Body of pancreas (tissue), 4 donors: Measurements from ENCODE around the gene SUCLG1. TPM values are rescaled to one million over a fixed set of nuclear protein-coding genes. Genes with fewer than 3 reads are reported as not detected.

Experiments used
- ATAC-seq: fragments of 150-250 bp; one replicate; pipeline ENCODE4 v1.9.1; 2016
- DNase-seq, 4 donors: peaks; one replicate each; pipeline ENCODE4 v3.0.0-alpha.2; 2019
- H3K27ac ChIP-seq, 4 donors: fragments of 200-600 bp; sonication (generic); 1 replicate in 3 of 4; 2 replicates in 1 of 4; pipeline versions ENCODE4 v1.5.1 to v1.6.1; 2016 to 2019; ENCODE audit warnings: mild to moderate bottlenecking in 1 of 4, mixed read lengths in 1 of 4, moderate library complexity in 1 of 4
- H3K27me3 ChIP-seq, 2 donors: fragments of 200-600 bp; sonication (generic); one replicate each; pipeline ENCODE4 v1.6.0; 2016; ENCODE audit warnings: mild to moderate bottlenecking in 1 of 2
- H3K36me3 ChIP-seq, 2 donors: fragments of 200-600 bp; sonication (generic); replicated peaks in 1 of 2; 2 replicates each; pipeline ENCODE4 v1.5.1; 2016; ENCODE audit warnings: low read depth in 2 of 2; ENCODE audit not compliant: insufficient read depth in 1 of 2
- H3K4me1 ChIP-seq: fragments of 200-600 bp; sonication (generic); one replicate; pipeline ENCODE4 v1.6.0; 2016
- H3K4me3 ChIP-seq, 2 donors: fragments of 200-600 bp; sonication (generic); 1 replicate in 1 of 2; 2 replicates in 1 of 2; pipeline ENCODE4 v1.5.1; 2016 to 2019
- H3K9me3 ChIP-seq, 3 donors: fragments of 200-600 bp; sonication (generic); 1 replicate in 2 of 3; 2 replicates in 1 of 3; pipeline ENCODE4 v1.5.1; 2016
- POLR2A ChIP-seq, 3 donors: fragments of 450-650 bp; IDR thresholded peaks; one replicate each; pipeline ENCODE4 v1.6.1; 2016; ENCODE audit warnings: antibody characterized with exemption in 3 of 3, mild to moderate bottlenecking in 2 of 3
- WGBS, 2 donors: methylation state at CpG; one replicate each; pipeline ENCODE4 v1.1.5; 2017; 5-methylcytosine and 5-hydroxymethylcytosine counted together
- intact Hi-C: fragments of 100-400 bp; cut with DNase I; formaldehyde crosslinking; loops from one replicate; pipeline ENCODE4 v1.15.1; 2023
- total RNA-seq, 2 donors: library from RNA; depleted of rRNA; stranded (reverse); fragments of >200 nt; gene quantifications; one replicate each; pipeline ENCODE4 v1.1.0, GENCODE V29; 2016
- TF ChIP-seq, protein P1 (sequence below), 7 experiments: fragments of 450-650 bp in 4 of 7; fragments of 200-600 bp in 3 of 7; sonication (generic) in 3 of 7; IDR thresholded peaks; one replicate each; pipeline ENCODE4 v1.5.1; 2016 to 2019; ENCODE audit warnings: antibody characterized with exemption in 7 of 7

Gene SUCLG1
- total RNA-seq, 2 donors from 2014 or later = 51.1 to 89.2 TPM

DNA sequence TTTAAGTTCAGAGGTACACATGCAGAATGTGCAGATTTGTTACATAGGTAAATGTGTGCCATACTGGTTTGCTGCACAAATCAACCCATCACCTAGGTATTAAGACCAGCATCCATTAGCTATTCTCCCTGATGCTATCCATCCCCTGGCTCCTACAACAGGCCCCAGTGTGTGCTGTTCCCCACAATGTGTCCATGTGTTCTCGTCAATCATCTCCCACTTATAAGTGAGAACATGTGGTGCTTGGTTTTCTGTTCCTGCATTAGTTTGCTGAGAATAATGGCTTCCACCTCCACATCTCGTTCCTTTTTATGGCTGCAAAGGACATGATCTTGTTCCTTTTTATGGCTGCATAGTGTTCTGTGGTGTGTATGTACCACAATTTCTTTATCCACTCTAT, 75.8 kb downstream of the SUCLG1 start:
- H3K9me3 ChIP-seq = no peaks in the 10 kb centered on the region
- no peak for ATAC-seq

DNA sequence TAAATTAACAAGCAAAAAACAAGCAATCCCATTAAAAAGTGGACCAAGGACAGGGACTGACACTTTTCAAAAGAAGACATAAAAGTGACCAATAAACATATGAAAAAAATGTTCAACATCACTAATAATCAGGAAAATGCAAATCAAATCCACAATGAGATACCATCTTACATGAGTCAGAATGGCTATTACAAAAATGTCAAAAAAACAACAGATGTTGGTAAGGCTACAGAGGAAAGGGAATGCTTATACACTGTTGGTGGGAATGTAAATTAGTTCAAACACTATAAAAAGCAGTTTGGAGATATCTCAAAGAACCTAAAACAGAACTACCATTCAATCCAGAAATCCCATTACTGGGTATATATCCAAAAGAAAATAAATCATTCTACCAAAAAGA, 78.2 kb downstream of the SUCLG1 start:
- Histone ChIP-seq H3K27ac (no peak overlapping the region), H3K9me3 (no peaks in the 10 kb centered on the region), H3K36me3 (no peaks in the 10 kb centered on the region), H3K4me1 (no peaks in the 10 kb centered on the region), H3K4me3 (no peak overlapping the region), H3K27me3 (no peaks in the 10 kb centered on the region)
- ATAC-seq = no peak
- no peak for TF ChIP-seq POLR2A (IDR thresholded peaks at IDR 0.05)
- TF ChIP-seq, protein P1, sequence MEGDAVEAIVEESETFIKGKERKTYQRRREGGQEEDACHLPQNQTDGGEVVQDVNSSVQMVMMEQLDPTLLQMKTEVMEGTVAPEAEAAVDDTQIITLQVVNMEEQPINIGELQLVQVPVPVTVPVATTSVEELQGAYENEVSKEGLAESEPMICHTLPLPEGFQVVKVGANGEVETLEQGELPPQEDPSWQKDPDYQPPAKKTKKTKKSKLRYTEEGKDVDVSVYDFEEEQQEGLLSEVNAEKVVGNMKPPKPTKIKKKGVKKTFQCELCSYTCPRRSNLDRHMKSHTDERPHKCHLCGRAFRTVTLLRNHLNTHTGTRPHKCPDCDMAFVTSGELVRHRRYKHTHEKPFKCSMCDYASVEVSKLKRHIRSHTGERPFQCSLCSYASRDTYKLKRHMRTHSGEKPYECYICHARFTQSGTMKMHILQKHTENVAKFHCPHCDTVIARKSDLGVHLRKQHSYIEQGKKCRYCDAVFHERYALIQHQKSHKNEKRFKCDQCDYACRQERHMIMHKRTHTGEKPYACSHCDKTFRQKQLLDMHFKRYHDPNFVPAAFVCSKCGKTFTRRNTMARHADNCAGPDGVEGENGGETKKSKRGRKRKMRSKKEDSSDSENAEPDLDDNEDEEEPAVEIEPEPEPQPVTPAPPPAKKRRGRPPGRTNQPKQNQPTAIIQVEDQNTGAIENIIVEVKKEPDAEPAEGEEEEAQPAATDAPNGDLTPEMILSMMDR (IDR thresholded peaks at IDR 0.05) = no peak
- no peak for DNase-seq
- intact Hi-C loops = no loop called here

More for the DNA sequence above, 75.8 kb downstream of the SUCLG1 start:
- Histone ChIP-seq H3K4me3 (no peak overlapping the region), H3K4me1 (no peaks in the 10 kb centered on the region), H3K36me3 (no peaks in the 10 kb centered on the region), H3K27ac (no peak overlapping the region), H3K27me3 (no peaks in the 10 kb centered on the region)
- WGBS, 2 donors = 80 to 83% methylated on average over 2 of the region's 2 CpGs
- DNase-seq = no peak
- TF ChIP-seq, protein P1 (IDR thresholded peaks at IDR 0.05) = no peak
- no peak for TF ChIP-seq POLR2A (IDR thresholded peaks at IDR 0.05)
- intact Hi-C loops = no loop called here

DNA sequence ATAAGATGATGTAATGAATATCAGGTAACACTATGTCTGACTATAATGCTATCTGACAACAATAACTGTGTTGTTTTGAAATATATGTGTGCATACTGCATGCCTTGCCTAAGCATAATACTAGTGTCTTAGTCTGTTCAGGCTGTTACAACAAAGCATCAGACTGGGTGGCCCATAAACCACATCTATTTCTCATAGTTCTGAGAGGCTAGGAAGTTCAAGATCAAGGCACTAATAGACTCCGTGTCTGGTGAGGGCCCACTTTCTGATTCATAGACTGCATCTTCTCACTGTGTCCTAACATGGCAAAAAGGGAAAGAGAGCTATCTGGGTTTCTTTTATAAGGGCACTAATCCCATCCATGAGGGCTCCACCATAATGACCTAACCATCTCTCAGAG, 80.1 kb downstream of the SUCLG1 start:
- H3K27me3 ChIP-seq = no peaks in the 10 kb centered on the region
- H3K27ac ChIP-seq = no peak overlapping the region
- TF ChIP-seq POLR2A (IDR thresholded peaks at IDR 0.05) = no peak
- TF ChIP-seq, protein P1 (IDR thresholded peaks at IDR 0.05) = no peak
- no peaks in the 10 kb centered on the region for H3K36me3 ChIP-seq
- H3K9me3 ChIP-seq = no peaks in the 10 kb centered on the region
- H3K4me3 ChIP-seq = no peak overlapping the region
- ATAC-seq = no peak
- 70 to 83% methylated on average over 1 of the region's 1 CpG for WGBS, 2 donors
- no peak for DNase-seq
- no peaks in the 10 kb centered on the region for H3K4me1 ChIP-seq
- intact Hi-C loops = no loop called here

DNA sequence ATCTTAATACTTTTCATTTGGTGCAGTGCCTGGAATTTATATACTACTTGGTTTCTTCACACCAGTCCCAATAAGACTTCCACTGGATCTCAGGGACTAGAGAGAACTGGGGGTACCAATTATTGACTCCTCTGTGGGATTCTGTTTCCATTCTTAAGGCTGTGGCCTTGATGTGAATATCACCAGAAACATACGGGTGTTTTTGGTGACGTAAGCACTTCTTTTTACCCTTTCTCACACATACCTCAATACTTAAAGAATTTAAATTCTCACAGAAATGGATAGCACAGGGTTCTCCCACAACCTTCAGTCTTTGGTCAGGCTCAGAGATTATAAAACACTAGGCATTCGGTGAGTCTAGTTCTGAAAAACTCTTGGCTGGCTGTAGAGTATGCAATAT, 84.1 kb downstream of the SUCLG1 start:
- Histone ChIP-seq H3K27ac (no peak overlapping the region), H3K9me3 (no peaks in the 10 kb centered on the region), H3K4me3 (no peak overlapping the region), H3K4me1 (no peaks in the 10 kb centered on the region), H3K27me3 (no peaks in the 10 kb centered on the region), H3K36me3 (no peaks in the 10 kb centered on the region)
- ATAC-seq (no peak), DNase-seq (no peak)
- TF ChIP-seq, protein P1 (IDR thresholded peaks at IDR 0.05) = no peak
- no peak for TF ChIP-seq POLR2A (IDR thresholded peaks at IDR 0.05)
- 73 to 80% methylated on average over 3 of the region's 3 CpGs for WGBS, 2 donors
- intact Hi-C loops = no loop called here

DNA sequence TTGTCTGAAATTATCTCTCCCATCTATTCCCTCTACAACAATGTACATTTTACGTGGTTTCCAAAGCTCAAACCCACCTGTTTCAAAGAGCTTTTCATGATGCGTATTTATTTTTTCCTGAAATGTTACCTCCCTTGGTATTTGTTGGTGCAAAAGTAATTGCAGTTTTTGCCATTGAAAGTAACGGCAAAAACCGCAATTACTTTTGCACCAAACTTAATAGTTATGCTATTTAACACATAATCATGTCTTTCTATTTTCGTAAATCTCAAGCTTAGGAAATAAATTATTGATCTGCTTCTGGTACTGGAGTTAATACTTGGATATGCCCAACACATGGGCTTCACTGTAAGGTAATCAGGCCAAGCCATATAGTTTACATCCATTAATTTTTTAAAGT, 85.2 kb downstream of the SUCLG1 start:
- no peak for ATAC-seq
- H3K36me3 ChIP-seq = no peaks in the 10 kb centered on the region

More for the DNA sequence above, 85.2 kb downstream of the SUCLG1 start:
- intact Hi-C loops = no loop called here
- TF ChIP-seq POLR2A (IDR thresholded peaks at IDR 0.05) = no peak
- TF ChIP-seq, protein P1 (IDR thresholded peaks at IDR 0.05) = no peak
- 77 to 82% methylated on average over 5 of the region's 5 CpGs for WGBS, 2 donors
- no peak for DNase-seq
- H3K4me3 ChIP-seq = no peak overlapping the region
- no peaks in the 10 kb centered on the region for H3K9me3 ChIP-seq
- H3K27ac ChIP-seq = no peak overlapping the region
- no peaks in the 10 kb centered on the region for H3K4me1 ChIP-seq
- H3K27me3 ChIP-seq = no peaks in the 10 kb centered on the region
